Measurements from ENCODE around the gene NXNL1.
A peak's percentile ranks its signal among the peaks of the same experiment; 100 is the strongest.

Gene NXNL1

DNA sequence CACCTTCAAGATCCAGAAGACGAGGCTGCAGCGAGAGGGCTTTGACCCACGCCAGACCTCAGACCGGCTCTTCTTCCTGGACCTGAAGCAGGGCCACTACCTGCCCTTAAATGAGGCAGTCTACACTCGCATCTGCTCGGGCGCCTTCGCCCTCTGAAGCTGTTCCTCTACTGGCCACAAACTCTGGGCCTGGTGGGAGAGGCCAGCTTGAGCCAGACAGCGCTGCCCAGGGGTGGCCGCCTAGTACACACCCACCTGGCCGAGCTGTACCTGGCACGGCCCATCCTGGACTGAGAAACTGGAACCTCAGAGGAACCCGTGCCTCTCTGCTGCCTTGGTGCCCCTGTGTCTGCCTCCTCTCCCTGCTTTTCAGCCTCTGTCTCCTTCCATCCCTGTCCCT, 43.7 kb upstream of the NXNL1 start:
- Histone ChIP-seq H4K91ac (ENCODE audit: low read depth, low read length) (no peak overlapping the region), H3K4me1 (ENCODE audit: control insufficient read depth in 1 of 2, insufficient read depth in 2 of 2, low read length in 2 of 2) (peaks cover 9 to 10% of the 10 kb centered on the region in 2 experiments), H4K12ac (ENCODE audit: low read depth, low read length) (no peak overlapping the region), H3K4me3 (ENCODE audit: low read depth, low read length) (no peak overlapping the region), H3K18ac (ENCODE audit: low read length) (no peak overlapping the region), H2AK5ac (ENCODE audit: low read length) (no peak overlapping the region), H3K4me2 (ENCODE audit: low read length) (no peak overlapping the region), H2BK12ac (ENCODE audit: low read length) (no peak overlapping the region), H3K27me3 (ENCODE audit: insufficient read depth, low read length) (no peaks in the 10 kb centered on the region), H2AFZ (ENCODE audit: insufficient read depth, low read length, poor library complexity) (no peak overlapping the region), H2BK120ac (ENCODE audit: insufficient read depth, low read length, poor library complexity) (no peak overlapping the region), H3K79me1 (ENCODE audit: low read length) (no peaks in the 10 kb centered on the region), H3K9ac (ENCODE audit: low read length) (no peak overlapping the region), H3K14ac (ENCODE audit: low read length) (no peak overlapping the region), H3K79me2 (ENCODE audit: control insufficient read depth, insufficient read depth, low read length, poor library complexity) (no peaks in the 10 kb centered on the region), H3K36me3 (ENCODE audit: control insufficient read depth in 1 of 2, insufficient read depth in 2 of 2, low read length in 2 of 2) (peaks cover 3 to 11% of the 10 kb centered on the region in 2 experiments), H2BK5ac (ENCODE audit: low read depth, low read length, poor library complexity) (no peak overlapping the region), H3K27ac (ENCODE audit: low read depth, low read length) (no peak overlapping the region), H3K23ac (ENCODE audit: low read length) (no peak overlapping the region), H4K8ac (ENCODE audit: low read depth, low read length) (no peak overlapping the region), H3K4ac (ENCODE audit: low read depth, low read length) (no peak overlapping the region), H3K9me3 (ENCODE audit: insufficient read depth, low read depth, low read length) (no peaks in the 10 kb centered on the region)
- no CpG with 5 or more reads among the region's 13 CpGs for WGBS (ENCODE audit: extremely low coverage, insufficient coverage, insufficient read length)
- no peak for DNase-seq

DNA sequence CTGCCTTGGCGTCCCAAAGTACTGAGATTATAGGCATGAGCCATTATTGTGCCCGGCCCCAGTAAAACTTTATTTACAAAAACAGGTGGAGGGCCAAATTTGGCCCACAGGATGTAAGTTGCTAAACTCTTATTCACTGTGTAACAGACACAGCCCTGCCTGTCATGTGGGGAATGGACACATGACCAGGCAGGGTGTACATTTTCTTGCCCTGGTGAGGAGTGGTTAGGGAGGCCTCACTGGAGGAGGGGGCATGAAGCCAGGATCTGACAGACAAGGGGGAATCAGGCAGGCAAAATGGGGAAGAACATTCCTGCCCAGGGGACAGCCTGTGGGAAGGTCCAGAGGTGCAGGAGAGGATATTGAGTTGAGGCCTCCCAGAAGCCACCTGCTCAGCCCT, 43.3 kb upstream of the NXNL1 start:
- no peaks in the 10 kb centered on the region for H3K79me2 ChIP-seq (ENCODE audit: control insufficient read depth, insufficient read depth, low read length, poor library complexity)
- H3K4me1 ChIP-seq (ENCODE audit: control insufficient read depth in 1 of 2, insufficient read depth in 2 of 2, low read length in 2 of 2): peaks cover 9 to 10% of the 10 kb centered on the region in 2 experiments
- no peak overlapping the region for H3K4ac ChIP-seq (ENCODE audit: low read depth, low read length)
- no peak overlapping the region for H3K23ac ChIP-seq (ENCODE audit: low read length)
- H3K27me3 ChIP-seq (ENCODE audit: insufficient read depth, low read length): no peaks in the 10 kb centered on the region
- no CpG with 5 or more reads among the region's 2 CpGs for WGBS (ENCODE audit: extremely low coverage, insufficient coverage, insufficient read length)
- no peak for DNase-seq
- H4K91ac ChIP-seq (ENCODE audit: low read depth, low read length): no peak overlapping the region
- no peak overlapping the region for H4K8ac ChIP-seq (ENCODE audit: low read depth, low read length)
- no peaks in the 10 kb centered on the region for H3K9me3 ChIP-seq (ENCODE audit: insufficient read depth, low read depth, low read length)
- H2BK120ac ChIP-seq (ENCODE audit: insufficient read depth, low read length, poor library complexity): no peak overlapping the region
- no peak overlapping the region for H3K4me2 ChIP-seq (ENCODE audit: low read length)
- H4K12ac ChIP-seq (ENCODE audit: low read depth, low read length): no peak overlapping the region
- H3K36me3 ChIP-seq (ENCODE audit: control insufficient read depth in 1 of 2, insufficient read depth in 2 of 2, low read length in 2 of 2): peaks cover 3 to 11% of the 10 kb centered on the region in 2 experiments
- H2BK5ac ChIP-seq (ENCODE audit: low read depth, low read length, poor library complexity): no peak overlapping the region
- no peak overlapping the region for H3K4me3 ChIP-seq (ENCODE audit: low read depth, low read length)
- H3K79me1 ChIP-seq (ENCODE audit: low read length): no peaks in the 10 kb centered on the region
- no peak overlapping the region for H3K14ac ChIP-seq (ENCODE audit: low read length)
- H2AK5ac ChIP-seq (ENCODE audit: low read length): no peak overlapping the region
- no peak overlapping the region for H3K9ac ChIP-seq (ENCODE audit: low read length)
- no peak overlapping the region for H2AFZ ChIP-seq (ENCODE audit: insufficient read depth, low read length, poor library complexity)
- H2BK12ac ChIP-seq (ENCODE audit: low read length): no peak overlapping the region
- no peak overlapping the region for H3K27ac ChIP-seq (ENCODE audit: low read depth, low read length)
- no peak overlapping the region for H3K18ac ChIP-seq (ENCODE audit: low read length)

DNA sequence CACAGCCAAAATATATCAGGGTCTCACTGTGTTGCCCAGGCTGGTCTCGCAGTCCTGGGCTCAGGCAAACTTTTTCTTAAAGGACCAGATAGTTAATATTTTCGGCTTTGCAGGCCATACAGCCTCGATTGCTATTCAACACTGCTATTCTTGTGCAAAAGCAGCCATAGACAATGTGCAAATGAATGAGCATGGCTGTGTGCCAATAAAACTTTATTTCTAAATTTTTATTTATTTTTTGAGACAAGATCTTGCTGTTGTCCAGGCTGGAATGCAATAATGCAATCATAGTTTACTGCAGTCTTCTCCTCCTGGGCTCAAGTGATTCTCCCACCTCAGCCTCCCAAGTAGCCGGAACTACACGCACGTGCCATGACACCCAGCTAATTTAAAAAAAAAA, 42.5 kb upstream of the NXNL1 start:
- no CpG with 5 or more reads among the region's 6 CpGs for WGBS (ENCODE audit: extremely low coverage, insufficient coverage, insufficient read length)
- no peak overlapping the region for H3K4me2 ChIP-seq (ENCODE audit: low read length)
- H3K79me1 ChIP-seq (ENCODE audit: low read length): no peaks in the 10 kb centered on the region
- H2AFZ ChIP-seq (ENCODE audit: insufficient read depth, low read length, poor library complexity): no peak overlapping the region
- no peak overlapping the region for H2BK120ac ChIP-seq (ENCODE audit: insufficient read depth, low read length, poor library complexity)
- no peak overlapping the region for H2BK5ac ChIP-seq (ENCODE audit: low read depth, low read length, poor library complexity)
- no peak overlapping the region for H4K12ac ChIP-seq (ENCODE audit: low read depth, low read length)
- H3K4me3 ChIP-seq (ENCODE audit: low read depth, low read length): no peak overlapping the region
- H3K23ac ChIP-seq (ENCODE audit: low read length): no peak overlapping the region
- H4K91ac ChIP-seq (ENCODE audit: low read depth, low read length): no peak overlapping the region
- no peak overlapping the region for H3K9ac ChIP-seq (ENCODE audit: low read length)
- no peak overlapping the region for H4K8ac ChIP-seq (ENCODE audit: low read depth, low read length)
- peaks cover 11 to 12% of the 10 kb centered on the region in 2 experiments for H3K4me1 ChIP-seq (ENCODE audit: control insufficient read depth in 1 of 2, insufficient read depth in 2 of 2, low read length in 2 of 2)
- H3K79me2 ChIP-seq (ENCODE audit: control insufficient read depth, insufficient read depth, low read length, poor library complexity): no peaks in the 10 kb centered on the region
- H2AK5ac ChIP-seq (ENCODE audit: low read length): no peak overlapping the region
- no peak overlapping the region for H3K27ac ChIP-seq (ENCODE audit: low read depth, low read length)
- no peak overlapping the region for H3K4ac ChIP-seq (ENCODE audit: low read depth, low read length)
- no peaks in the 10 kb centered on the region for H3K9me3 ChIP-seq (ENCODE audit: insufficient read depth, low read depth, low read length)
- no peak overlapping the region for H2BK12ac ChIP-seq (ENCODE audit: low read length)
- DNase-seq: no peak
- no peak overlapping the region for H3K18ac ChIP-seq (ENCODE audit: low read length)
- no peak overlapping the region for H3K14ac ChIP-seq (ENCODE audit: low read length)
- H3K36me3 ChIP-seq (ENCODE audit: control insufficient read depth in 1 of 2, insufficient read depth in 2 of 2, low read length in 2 of 2): peaks cover 3 to 11% of the 10 kb centered on the region in 2 experiments
- no peaks in the 10 kb centered on the region for H3K27me3 ChIP-seq (ENCODE audit: insufficient read depth, low read length)

DNA sequence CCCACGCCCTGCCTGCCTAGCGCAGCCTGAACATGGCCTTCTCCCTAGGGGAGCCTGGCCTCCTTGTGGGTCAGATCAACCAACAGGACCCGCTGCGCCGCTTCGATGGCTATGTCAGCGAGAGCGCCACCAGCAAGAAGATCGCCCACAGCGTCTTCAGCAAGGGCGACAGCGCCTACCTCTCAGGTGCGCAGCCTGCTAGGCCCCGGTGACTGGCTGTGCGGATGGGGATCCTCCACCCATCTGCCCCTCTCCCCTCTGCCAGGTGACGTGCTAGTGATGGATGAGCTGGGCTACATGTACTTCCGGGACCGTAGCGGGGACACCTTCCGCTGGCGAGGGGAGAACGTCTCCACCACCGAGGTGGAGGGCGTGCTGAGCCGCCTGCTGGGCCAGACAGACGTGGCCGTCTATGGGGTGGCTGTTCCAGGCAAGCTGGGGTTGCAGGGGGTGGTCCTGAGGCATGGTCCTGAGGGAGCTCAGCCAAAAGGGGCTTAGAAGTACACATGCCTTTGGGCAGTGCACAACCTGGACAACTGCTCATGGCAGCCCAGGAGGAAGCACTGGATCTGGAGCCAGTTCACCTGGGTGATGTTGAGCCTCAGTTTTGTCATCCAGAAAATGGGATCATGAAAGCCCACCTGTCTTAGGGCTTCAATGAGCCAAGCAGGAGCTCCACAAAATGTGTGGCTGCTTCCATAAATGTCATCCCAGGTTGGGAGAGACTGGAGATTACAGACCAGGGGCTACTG, 39.9 kb upstream of the NXNL1 start:
- no peak overlapping the region for H3K9ac ChIP-seq (ENCODE audit: low read length)
- H3K79me2 ChIP-seq (ENCODE audit: control insufficient read depth, insufficient read depth, low read length, poor library complexity): no peaks in the 10 kb centered on the region
- no peak overlapping the region for H2BK120ac ChIP-seq (ENCODE audit: insufficient read depth, low read length, poor library complexity)
- H4K12ac ChIP-seq (ENCODE audit: low read depth, low read length): no peak overlapping the region
- no peak overlapping the region for H2BK5ac ChIP-seq (ENCODE audit: low read depth, low read length, poor library complexity)
- no peak overlapping the region for H4K8ac ChIP-seq (ENCODE audit: low read depth, low read length)
- H3K27me3 ChIP-seq (ENCODE audit: insufficient read depth, low read length): no peaks in the 10 kb centered on the region
- H3K23ac ChIP-seq (ENCODE audit: low read length): no peak overlapping the region
- WGBS (ENCODE audit: extremely low coverage, insufficient coverage, insufficient read length): no CpG with 5 or more reads among the region's 27 CpGs
- no peak for DNase-seq
- H2AFZ ChIP-seq (ENCODE audit: insufficient read depth, low read length, poor library complexity): no peak overlapping the region
- H3K4me3 ChIP-seq (ENCODE audit: low read depth, low read length): no peak overlapping the region
- no peak overlapping the region for H2BK12ac ChIP-seq (ENCODE audit: low read length)
- H3K79me1 ChIP-seq (ENCODE audit: low read length): no peaks in the 10 kb centered on the region
- peaks cover 3 to 11% of the 10 kb centered on the region in 2 experiments for H3K36me3 ChIP-seq (ENCODE audit: control insufficient read depth in 1 of 2, insufficient read depth in 2 of 2, low read length in 2 of 2)
- H3K4me2 ChIP-seq (ENCODE audit: low read length): no peak overlapping the region
- H4K91ac ChIP-seq (ENCODE audit: low read depth, low read length): no peak overlapping the region
- peak overlapping the region; percentile 31 for H2AK5ac ChIP-seq (ENCODE audit: low read length)
- H3K9me3 ChIP-seq (ENCODE audit: insufficient read depth, low read depth, low read length): peaks cover under 1% of the 10 kb centered on the region
- no peak overlapping the region for H3K4ac ChIP-seq (ENCODE audit: low read depth, low read length)
- H3K27ac ChIP-seq (ENCODE audit: low read depth, low read length): no peak overlapping the region
- H3K4me1 ChIP-seq (ENCODE audit: control insufficient read depth in 1 of 2, insufficient read depth in 2 of 2, low read length in 2 of 2): peaks cover 14 to 16% of the 10 kb centered on the region in 2 experiments
- H3K18ac ChIP-seq (ENCODE audit: low read length): no peak overlapping the region
- H3K14ac ChIP-seq (ENCODE audit: low read length): no peak overlapping the region

Data from trophoblast cell (in vitro differentiated cells and primary cell).